ENCODE data around the gene AGR3.
A peak's percentile ranks its signal among the peaks of the same experiment; 100 is the strongest.
"Not testable (repeated sequence)": the region's sequence is repeated elsewhere in the genome, so short reads cannot be mapped to it uniquely, and the experiment has no call there.

AGR3 gene

DNA sequence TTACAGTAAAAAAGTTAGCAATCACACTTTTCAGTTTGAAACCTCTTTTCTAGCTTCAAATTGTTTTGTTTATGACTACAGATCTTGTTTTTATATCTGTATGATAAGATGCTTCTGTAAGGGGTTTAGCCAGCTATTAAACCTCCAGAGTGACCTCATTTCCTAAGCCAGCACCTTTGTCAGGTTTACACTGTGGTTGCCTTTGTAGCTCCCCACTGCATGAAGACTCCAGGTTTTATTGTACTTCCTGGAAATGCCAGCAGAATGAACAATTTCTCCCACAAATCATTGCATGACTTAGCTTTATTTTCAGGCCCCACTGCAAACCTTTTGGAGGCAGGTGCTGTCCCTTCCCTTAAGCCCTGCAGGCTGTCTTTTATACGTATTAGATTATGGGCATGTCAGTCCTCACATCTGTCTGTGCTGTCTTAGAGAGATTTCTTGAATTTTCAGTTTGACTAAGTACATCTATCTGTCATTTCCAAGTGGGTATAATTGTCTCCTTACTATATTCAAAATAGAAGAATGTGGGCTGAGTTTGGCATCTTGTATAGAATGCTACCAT is 8.2 kb upstream of the AGR3 start:
- DNase-seq = no peak

DNA sequence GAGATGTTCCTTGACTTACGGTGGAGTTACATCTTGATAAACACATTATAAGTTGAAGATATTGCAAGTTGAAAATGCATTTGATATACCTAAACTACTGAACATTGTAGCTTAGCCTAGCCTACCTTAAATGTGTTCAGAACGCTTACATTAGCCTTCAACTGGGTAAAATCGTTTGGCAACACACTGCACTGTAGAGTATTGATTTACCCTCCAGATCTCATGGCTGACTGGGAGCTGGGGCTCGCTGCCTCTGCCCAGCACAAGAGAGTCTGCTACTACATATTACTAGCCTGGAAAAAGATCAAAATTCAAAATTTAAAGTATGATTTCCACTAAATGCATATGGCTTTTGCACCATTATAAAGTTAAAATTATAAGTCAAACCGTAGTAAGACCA is 7.5 kb upstream of the AGR3 start:
- DNase-seq = no peak

DNA sequence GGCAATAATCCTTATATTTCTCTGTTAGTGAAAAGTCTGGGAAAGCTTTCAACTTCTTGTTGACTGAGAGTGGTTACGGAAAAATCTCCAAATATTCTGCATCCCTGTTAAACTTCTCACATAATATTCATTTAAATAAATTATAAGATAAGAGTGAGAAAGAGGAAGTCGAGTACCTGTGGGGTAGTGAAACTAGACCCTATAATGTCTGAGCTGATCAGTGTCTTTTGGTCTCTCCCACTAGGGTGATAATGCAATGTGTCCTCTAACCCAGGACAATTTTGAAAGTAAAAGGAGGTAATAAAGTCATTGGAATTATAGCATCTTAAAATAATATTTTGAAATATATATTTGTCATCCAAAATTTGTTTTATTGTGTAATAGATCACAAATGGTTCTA is 2.1 kb upstream of the AGR3 start:
- DNase-seq = no peak

DNA sequence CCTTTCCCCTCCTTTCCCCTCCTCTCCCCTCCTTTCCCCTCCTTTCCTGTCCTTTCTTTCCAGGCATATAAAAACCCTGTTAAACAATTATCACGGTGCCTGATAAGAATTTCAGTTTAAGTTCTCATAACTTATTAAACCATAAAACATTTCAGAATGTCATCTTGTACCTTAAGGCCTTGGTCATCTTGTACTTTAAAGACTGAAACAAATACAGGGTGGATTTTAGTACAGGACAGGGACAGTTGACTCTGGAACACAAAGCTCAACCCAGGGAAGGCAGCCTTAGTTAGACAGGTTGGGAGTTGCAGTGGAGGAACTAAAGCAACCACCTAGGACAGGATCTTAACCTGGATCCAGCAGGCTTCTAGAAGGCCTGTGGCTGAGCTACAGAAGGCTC is 1.2 kb downstream of the AGR3 start:
- no peak for DNase-seq

DNA sequence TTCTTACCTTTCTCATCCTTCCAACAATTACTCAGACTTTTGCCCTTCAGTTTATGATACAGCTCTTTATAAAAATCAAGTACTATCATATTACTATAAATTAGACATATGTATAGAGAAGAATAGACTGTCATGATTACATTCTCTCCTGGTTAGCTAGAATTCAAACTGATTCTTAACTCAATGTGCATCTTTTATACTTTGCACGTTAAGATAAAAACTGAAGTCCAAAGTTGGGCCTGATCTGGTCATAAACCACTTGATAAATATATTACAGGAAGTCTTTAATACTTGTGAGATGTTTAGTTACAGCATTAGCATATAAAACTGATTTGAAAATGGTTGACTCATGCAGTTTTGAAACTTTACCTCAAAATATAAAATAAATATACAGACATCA is 2.6 kb downstream of the AGR3 start:
- DNase-seq = no peak

DNA sequence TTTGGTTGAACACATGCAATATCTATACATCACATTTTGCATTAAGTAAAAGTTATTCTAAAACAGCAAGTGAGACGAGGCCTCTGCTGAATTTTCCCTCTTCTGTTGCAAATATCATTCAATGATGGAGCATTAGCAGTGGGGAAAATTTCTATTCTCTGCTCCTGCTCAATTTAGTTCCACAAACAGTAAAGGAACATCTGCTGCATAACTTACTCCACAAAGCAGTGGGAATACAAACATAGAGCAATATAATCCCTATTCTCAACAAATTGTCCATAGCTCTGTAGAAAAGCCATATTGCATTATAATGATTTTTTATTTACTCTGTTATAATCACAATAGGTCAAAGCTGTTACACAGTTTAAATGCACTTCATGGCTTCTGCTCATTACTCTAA is 5.9 kb downstream of the AGR3 start:
- peak; percentile 28 for DNase-seq

DNA sequence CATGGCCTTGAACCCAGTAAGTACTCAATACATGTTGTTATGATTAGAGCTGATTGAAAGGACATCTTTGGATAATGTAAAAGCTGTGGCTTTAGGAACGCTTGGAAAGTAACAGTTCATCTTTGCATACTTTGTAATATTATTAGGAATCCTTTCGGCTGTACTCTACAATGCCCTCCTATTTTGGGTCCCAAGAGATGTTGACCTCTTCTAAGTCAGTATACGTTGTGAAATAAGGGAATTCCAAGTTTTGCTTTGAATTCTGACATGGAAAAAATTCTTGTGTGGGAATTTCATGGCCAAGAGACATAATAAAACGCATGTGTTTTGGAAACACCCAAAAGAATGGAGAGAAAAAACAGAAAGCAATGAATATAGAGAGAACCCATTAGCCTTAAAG is 7.7 kb downstream of the AGR3 start:
- DNase-seq = no peak

DNA sequence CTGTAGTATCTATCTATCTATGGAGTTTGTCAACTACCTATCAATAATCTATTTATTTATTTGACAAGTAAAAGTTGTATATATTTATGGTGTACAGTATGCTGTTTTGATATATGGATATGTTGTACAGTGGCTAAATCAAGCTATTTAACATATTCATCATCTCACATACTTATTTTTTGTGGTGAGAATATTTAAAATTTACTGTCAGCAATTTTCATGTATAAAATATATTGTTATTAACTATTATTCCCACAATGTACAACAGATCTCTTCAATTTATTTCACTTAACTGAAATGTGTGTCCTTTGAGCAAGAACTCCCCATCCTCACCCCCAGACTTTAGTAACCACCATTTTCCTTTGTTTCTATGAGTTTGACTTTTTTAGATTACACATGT is 14.5 kb downstream of the AGR3 start:
- DNase-seq = no peak

DNA sequence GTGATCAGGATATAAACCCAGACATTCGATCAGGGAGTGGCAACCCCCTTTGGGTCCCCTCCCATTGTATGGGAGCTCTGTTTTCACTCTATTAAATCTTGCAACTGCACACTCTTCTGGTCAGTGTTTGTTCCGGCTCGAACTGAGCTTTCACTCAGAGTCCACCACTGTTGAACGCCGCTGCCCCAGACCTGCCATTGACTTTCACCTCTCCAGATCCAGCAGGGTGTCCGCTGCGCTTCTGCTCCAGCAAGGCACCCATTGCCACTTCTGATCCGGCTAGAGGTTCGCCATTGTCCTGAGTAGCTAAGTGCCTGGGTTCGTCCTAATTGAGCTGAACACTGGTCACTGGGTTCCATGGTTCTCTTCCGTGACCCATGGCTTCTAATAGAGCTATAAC is 28.6 kb downstream of the AGR3 start:
- not testable (repeated sequence) for DNase-seq

DNA sequence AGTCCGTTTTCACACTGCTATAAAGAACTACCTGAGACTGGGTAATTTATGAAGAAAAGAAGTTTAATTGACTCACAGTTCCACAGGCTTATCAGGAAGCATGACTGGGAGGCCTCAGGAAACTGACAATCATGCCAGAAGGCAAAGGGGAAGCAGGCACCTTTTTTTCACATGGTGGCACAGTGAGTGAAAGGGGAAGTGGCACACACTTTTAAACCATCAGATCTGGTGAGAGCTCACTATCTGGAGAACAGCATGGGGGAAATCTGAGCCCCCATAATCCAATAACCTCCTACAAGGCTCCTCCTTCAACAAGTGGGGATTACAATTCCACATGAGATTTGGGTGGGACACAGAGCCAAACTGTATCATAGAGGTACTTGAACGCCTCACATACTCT is 30.0 kb downstream of the AGR3 start:
- no peak for DNase-seq

DNA sequence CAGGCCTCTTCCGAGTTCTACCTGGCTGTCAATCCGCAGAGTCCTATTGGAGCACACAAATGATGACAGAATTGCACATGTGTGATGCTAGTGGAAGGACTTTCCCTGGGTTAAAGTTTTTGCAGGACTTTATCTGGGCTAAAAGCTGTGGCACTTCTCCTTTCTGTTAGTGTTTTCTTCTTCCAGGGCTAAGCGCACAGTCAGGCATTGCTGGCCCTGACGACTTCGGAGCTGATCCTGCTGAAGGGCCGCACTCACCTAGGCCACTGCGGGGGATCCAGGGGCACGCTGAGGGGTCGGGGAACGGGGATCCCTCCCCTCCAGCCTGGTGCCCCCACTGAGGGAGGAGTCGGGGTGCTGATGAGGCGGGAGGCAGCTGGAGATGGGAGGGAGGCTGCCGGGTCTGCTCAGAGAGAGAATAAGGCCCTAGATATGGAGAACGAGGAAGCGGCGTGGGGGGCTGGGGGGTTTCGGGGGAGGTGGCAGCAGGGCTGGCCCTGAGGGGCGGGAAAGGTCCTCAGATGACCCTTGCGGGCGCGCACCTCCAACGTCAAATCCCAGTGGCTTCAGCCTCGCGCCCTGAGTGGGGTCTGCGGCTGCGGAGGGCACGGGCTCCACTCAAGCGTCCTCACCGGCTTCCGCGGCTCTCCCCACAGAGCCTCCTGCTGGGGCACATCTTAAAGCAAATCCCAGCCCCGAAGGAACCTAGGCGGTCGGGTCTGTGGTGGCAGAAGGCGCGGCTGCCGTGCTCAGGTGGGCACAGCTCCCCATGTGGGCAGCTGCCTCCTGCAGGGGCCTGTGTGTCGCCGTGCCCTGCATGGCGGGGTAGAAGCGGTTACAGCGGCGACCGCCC is 30.9 kb downstream of the AGR3 start:
- no peak for DNase-seq

DNA sequence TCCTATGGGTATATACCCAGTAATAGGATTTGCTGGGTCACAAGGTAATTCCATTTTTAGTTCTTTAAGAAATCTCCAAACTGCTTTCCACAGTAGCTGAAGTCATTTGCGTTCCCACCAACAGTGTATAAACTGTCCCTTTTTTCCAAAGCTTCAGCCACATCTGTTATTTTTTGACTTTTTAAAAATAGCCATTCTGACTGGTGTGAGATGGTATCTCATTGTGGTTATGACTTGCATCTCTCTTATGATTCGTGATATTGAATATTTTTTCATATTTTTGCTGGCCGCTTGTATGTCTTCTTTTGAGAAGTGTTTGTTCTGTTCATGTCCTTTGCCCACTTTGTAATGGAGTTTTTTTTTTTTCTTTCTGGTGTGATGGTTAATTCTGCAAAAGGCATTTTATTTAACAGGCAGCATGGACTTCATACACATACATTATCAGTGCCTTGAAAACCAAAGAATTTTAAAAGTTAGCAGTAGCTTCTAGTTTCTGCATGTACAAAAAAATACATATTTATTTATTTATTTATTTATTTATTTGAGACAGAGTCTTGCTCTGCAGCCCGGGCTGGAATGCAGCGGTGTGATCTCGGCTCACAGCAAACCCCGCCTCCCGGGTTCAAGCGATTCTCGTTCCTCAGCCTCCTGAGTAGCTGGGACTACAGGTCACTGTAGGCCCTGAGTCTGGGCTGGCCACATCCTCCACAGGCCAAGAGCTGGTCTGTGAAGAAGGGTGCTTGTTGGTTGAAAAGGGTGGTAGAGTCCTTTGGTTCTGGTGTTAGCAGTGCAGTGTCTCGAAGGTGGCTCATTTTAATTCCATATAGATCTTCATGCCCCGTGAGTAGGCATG is 32.3 kb downstream of the AGR3 start:
- no peak for DNase-seq

DNA sequence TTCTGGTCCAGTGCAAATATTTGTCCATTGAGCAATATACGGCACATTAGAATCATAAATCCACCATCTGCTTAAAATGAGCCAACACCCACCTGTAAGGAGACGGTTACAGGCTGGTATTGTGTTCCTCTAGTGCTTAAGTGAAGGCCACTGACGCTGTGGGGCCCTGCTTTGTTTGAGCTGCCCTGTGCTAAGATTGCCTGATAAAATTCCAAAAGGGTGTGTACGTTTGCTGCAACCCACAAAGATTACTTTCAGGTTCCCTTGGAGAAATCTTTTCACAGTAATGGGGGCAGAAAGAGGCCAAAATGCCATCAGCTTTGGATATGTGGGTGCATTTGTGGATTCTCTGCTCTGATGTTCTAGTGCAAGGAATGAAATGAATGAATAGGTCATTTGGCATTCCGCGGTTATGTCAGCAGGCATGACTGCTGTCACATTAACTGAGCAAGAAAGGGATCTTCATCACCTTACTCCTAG is 34.4 kb downstream of the AGR3 start:
- DNase-seq = no peak

DNA sequence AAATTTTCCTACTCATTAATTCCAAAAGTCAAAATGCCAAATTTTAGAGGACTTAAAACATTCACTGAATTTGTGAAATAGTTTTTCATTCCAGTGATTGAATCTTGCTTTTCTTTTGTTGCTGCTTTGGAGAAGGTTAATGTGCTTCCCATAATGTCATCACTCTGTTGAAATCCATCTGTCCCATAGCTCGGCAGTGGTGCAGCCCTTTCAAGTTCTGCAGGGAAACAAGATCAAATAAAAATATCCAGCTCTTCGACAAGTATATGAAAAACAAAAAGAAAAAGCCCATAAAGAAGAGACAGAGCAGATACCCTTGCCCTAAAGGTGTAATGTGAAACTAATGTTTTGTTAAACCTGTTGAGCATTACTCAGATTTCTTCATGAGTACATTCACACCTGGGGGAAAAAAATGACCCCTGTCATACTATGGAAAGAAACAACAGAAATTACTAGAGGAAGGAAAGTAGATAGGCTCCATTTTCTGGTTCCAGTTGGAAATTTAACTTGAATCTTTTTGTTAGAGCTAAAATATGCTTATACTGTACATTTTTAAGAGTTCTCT is 35.1 kb downstream of the AGR3 start:
- no peak for DNase-seq

DNA sequence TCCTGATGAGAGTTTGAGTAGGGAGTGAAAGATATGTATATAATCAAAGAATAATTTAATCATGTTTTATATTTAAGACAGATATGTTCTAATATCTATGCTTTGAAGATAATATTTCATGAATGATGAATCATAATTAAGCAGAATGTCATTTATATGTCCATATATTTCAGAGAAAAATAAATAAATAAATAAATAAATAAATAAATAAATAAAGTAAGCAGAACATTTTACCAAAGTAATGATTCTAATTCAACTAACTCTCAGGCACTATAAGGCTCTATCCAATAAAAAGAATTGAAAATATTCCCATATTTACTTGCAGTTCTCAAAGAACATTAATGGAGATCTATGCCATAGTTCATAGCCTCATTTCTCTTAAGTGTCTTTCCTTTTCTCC is 36.0 kb downstream of the AGR3 start:
- DNase-seq = no peak

DNA sequence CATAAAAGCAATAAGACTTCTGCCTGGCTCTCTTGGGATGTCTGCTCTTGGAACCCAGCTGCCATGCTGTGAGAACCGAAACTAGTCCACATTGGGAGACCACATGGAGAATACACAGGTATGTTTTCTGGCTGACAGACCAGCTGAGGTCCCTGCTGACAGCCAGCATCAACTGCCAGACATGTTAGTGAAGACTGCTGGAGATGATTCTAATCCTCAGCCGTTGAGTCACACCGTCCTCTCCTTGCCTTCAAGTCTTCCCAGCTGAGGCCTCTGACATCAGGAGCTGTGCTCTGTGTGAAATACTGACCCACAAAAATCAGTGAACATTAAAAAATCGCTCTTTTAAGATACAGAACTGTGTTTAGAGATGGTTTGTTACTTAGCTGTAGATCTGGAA is 40.1 kb downstream of the AGR3 start:
- no peak for DNase-seq

DNA sequence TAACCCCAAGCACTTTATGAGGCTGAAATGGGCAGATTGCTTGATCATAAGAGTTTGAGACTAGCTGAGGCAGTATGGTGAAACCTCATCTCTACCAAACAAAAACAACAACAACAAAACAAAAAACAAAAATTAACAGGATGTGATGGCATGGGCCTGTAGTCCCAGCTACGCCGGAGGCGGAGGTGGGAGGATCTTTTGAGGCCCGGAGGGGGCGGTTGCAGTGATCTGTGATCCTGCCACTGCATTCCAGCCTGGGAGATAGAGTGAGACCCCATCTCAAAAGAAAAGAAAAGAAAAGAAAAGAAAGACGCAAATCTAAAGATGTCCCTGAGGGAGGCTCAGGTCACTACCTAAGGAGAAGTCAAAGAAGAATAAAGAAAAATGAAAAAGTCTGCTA is 41.7 kb downstream of the AGR3 start:
- no peak for DNase-seq

DNA sequence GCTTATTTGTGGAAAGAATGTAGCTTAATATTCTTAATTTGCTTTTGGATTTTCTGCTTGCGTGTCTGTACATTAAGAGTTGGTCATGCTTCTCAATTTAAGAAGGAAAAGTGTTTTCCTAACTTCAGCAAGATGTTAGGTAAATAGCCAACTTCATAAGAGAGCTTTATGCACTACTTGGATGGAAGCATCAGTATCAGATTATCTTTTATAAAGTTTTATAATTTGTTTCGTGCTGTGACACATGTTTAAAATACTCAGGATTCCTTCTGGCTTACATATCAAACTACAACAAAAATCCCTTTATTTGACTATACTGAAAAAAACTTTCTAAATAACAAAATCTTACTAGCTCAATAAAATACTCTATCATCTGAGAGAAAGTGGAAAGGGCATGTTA is 42.1 kb downstream of the AGR3 start:
- no peak for DNase-seq

DNA sequence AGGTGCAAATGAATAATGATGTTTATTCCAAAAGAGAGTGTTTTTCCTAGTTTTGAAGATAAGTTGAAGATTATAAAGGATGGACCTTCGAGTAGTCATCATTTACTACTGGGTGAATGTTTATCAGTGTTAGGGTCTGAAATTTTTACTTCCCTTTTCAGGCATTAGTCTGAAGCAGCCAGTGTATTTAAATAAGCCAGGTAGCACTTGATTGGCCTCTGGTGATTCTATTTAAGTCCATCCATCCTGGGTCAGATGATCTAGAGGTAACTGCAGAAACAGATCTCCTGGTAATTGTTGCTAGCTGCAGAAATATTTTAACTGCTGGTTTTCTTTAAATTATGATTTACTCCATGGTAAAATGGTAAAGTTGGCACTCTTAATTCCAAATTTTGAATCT is 42.9 kb downstream of the AGR3 start:
- DNase-seq = no peak

DNA sequence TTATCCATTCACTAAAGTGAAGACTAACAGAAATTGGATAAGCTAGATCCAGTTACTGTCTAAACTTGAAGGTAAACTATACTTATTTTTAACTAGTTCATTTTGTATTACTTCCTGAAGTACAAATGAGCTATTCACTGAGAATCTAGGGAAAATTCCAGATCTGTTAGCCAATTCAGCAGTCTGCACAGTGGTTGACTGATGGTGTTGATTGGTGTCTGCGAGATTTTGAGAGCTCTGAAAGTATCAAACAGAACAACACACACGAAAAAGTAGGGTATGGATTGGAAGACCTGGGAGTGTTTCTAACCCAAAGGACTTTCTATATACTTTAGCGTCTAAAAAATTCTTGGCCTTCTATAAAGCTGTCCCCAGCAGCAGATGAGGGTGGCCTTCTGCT is 43.4 kb downstream of the AGR3 start:
- DNase-seq = no peak

DNA sequence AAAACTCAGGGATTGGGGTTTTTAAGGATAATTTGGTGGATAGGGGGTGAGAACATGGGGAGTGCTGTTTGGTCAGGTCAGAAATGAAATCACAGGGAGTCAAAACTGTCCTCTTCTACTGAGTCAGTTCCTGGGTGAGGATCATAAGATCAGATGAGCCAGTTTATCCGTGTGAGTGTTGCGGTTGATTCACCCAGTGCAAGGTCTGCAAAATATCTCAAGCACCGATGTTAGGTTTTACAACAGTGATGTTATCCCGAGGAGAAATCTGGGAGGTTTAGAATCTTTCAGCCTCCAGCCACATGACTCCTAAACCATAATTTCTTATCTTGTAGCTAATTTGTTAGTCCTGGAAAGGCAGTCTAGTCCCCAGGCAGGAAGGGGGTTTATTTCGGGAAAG is 45.3 kb downstream of the AGR3 start:
- DNase-seq = no peak

DNA sequence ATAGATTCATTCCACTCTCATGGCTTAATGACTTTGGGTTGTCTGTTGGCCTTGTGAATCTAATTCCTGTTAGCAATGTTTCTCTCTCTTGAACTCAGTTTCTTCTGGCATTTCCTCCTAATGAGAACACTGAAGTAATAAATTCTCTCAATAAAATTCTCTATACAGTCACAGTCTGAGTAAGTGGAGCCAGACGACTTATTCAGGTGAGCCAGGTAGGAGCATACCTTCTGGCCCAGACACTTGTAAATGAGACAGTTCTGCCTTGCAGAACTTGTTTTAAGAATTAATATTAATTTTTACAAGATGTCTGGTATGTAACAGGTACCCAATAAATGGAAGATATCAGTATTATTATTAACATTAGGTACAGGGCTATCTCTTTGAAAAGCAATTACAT is 48.4 kb downstream of the AGR3 start:
- DNase-seq = no peak

DNA sequence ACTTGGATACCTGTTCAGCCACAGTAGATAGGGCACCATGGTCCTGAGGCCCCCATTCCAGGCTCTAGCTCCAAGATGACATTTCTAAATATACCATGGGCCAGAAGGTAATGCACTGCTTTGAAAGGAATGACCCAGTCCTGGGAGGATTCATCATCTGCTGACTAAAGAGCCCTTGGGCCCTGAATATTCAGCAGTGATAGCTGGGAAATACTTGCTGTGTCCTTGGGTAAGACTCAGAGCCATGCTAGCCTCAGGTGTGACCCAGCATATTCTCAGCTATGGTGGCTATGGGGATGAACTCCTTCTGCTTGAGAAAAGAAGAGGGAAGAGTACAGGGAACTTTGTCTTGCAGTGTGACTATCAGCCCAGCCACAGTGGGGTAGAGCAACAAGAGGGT is 55.7 kb downstream of the AGR3 start:
- DNase-seq = no peak

DNA sequence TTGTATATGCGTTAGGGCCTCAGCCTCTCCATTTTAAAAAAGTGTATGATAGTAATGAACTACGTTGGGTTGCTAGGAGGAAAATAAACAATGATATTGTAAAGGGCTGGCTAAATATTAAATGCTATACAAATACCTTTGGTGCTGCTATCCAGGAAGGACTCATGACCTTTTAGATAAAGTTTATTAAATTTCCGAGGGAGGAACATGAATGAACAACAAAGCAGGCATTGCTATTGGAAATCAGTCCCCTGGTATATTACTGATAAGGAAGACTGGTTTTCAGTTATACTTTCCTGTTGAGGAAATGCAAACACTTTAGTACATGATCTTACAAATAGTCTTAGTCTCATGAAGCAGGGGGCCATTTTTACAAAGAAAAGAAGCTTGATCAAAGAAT is 59.8 kb downstream of the AGR3 start:
- no peak for DNase-seq
